ENCODE measurements around the gene EXOC2. TPM values are rescaled to one million over a fixed set of nuclear protein-coding genes. Genes with fewer than 3 reads are reported as not detected.
"Not testable (repeated sequence)": the region's sequence is repeated elsewhere in the genome, so short reads cannot be mapped to it uniquely, and the experiment has no call there.

Gene EXOC2
- total RNA-seq, 1 donor from 2014 or later, result 27.2 TPM

DNA sequence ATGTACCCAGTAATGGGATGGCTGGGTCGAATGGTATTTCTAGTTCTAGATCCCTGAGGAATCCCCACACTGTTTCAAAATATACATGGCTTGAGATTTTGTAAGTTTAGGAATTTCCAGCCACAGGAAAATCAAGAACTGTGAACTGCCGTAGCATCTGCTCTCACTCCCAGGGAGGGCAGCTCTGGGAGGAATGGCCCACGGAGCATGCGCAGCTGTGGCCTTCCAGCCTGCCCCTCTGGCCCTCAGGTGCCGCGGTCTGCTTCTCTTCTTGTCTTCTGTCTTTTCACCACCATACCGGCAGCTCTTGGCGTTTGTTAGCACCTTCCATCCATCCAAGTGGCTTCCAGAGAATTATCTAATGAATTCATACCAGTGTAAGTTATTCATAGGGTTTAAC lies 19.9 kb upstream of the EXOC2 start:
- intact Hi-C loops (cut with DNase I), result no loop called here
- no peak for ATAC-seq
- no peak for DNase-seq (ENCODE audit: low spot score)

DNA sequence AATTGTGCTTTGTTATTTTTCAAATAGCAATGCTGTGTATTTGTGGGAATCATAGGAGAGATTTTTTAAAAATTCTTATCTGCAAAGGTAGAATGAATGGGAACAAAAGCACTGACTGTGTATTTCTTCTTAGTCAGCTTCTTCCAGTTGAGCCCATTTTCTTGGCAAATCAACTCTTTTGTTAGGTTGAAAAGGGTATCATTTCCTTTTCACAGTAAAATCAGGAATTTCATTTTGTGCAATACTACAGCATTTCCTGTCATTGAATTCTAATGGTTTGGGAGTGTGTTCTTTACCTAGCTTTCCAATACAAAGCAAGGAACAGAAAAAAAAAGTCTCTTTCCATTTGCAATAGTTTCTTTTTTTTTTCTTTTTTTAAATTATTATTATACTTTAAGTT lies 19.0 kb upstream of the EXOC2 start:
- intact Hi-C loops (cut with DNase I), result no loop called here
- DNase-seq (ENCODE audit: low spot score) (no peak), ATAC-seq (no peak)

DNA sequence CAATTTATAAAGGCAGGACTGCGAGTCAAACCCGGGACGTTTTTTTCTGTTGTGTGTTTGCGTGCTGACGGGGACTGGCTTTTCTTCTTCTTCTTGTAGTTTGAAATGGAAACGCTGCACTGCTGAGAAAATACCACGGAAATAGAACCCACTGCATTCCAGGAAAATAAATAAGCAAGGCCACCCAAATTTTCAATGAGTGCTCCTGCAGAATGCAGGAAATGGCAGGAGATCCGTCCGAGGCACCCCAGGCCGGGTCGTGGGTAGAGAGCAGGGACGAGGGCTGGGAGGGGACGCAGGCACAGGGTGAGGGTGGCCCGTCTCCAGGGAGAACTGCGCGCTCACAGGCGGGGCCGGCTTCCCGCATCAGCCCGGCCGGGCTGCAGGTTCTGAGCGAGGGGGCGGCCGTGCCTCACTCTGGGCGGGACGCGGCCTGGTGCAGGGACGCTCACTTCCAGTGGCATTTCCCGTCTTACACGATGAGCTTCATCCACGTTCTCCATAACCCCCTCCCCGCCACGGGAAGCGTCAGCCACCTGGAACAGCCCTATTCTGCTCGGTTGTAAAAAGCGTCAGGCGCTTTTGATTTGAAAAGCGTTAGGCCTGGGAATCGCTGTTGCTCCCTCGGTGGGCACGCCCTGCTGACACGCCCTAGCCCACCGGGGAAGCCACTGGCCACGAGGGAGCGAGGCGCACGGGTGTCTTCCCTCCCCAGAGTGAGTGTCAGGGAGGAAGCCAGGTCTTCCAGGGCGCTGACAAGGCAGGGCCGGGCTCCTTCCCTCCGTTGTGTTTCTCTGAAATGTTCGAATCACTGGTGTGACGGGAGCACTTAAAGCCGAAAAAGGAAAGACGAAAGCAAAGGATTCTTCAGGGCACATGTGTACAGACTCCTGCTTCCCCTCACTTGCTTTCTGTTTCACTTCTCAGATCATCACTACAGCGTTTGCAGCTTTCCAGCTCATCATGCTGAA lies 17.9 kb upstream of the EXOC2 start:
- ATAC-seq, result peak; percentile 94
- DNase-seq (ENCODE audit: low spot score), result peak; percentile 76
- intact Hi-C loops (cut with DNase I), result no loop called here

DNA sequence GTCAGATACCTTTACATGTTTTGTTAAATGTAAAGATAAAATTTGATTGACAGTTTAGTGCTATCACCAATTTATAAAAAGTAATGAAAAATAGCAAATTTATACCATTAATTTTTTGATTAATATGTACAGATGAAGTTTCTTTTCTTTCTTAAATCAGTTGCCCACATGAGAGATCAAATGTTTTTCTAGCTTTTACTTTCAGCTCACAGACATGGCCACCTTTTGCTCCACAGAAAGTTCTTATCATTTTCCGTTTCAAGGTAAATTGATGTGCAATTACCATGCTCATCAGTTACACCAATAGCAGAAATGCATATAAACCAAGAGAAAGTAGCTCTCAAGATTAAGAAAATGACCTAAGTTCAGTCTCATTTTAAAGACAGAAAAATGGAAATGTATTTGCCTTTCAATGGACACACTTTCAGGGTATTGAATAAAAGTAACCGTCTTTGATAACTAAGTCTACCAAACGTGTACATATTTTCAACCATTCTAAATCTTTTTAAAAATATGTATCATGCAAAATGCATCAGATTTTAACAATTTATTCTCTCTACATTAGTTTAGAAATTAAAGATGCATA lies 16.6 kb upstream of the EXOC2 start:
- no peak for DNase-seq (ENCODE audit: low spot score)
- ATAC-seq, result no peak
- intact Hi-C loops (cut with DNase I), result no loop called here

DNA sequence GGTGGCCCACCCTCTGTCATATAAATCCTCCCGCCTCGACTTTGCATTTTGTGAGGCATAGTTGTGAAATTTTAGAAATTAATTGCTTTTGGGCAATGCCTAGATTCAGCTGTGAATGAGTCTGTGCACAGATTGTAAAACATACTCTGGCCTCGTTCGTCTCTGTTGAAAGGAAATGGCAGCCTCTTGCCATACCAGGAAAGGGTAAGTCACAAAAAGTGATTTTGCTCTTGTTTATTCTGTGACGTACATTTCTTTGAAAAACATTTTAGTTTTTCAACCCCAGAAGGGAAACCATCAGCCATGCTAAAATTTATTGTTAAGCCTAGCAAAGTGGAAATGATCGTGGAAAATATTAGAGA lies 15.3 kb upstream of the EXOC2 start:
- intact Hi-C loops (cut with DNase I), result no loop called here
- DNase-seq (ENCODE audit: low spot score) (no peak), ATAC-seq (no peak)

DNA sequence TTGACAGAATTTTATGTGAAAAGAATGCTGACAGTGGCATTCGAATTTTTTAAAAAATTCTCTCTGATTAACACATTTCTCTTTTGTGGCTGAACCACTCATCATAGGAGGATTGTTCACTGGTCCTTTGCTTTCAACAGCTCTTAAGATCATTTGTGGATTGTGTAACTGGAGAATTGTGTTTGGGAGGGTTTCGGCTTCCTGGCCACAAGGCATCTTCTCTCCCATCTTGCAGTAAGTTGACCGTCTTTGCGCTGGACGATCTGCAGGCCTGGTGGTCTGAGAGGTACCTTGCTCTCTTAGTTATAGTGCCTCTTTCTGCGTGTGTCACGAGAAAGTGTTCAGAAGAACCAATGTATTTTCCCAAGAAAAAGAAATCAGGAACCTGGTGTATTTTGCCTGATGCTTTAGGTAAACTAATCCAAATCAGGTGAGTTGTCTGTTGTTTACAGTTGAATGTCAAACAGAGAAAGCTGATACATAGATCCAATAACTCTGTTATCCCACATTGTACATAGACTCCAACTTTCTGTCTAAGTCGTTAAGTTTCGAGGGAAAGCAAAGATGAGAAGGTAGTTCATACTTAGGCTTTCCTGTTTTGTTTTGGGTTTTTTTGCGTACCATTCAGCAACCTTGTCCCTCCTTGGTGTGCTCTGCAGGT lies 14.8 kb upstream of the EXOC2 start:
- ATAC-seq, result no peak
- intact Hi-C loops (cut with DNase I), result no loop called here
- no peak for DNase-seq (ENCODE audit: low spot score)

DNA sequence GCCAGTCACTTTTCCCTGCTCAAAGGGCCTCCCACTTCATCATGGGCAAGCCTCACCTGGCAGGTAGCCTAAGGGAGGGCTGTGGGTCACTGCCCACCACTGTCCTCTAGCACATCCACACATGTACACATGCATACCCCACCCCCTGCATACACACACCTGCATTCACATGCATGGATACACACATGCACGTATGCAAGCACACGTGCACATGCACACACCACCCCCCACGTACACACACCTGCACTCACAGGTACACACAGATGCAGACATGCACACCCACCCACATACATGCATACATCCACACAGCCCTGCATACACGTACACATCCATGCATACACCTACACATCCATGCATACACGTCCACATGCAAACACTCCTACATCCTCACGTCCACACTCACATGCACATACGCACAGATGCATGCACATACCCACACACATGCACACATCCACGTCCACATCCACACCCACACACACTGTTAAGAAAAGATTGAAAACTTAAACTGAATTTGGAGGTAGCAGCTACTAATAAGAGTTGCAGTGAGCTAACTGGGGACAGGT lies 14.0 kb upstream of the EXOC2 start:
- DNase-seq (ENCODE audit: low spot score), result no peak
- ATAC-seq, result no peak
- intact Hi-C loops (cut with DNase I), result no loop called here

DNA sequence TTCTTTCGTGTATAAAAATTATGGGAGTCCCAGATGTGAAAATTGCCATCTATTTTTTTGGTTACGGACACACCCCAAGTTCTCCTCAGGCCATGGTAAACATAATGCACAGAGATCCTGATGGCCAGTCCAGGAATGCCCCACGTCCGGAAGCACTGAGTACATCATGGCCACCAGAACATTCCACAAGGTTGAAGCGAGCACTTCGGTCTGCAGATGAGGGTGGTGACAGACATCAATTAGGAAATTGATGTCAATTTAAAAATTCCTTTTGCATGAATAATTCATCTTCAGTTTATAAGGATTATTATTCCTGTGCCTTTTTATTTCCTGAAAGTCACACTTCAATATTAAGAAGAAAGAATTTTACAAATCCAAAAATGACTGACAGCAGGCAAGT lies 13.2 kb upstream of the EXOC2 start:
- intact Hi-C loops (cut with DNase I), result no loop called here
- DNase-seq (ENCODE audit: low spot score), result no peak
- no peak for ATAC-seq

DNA sequence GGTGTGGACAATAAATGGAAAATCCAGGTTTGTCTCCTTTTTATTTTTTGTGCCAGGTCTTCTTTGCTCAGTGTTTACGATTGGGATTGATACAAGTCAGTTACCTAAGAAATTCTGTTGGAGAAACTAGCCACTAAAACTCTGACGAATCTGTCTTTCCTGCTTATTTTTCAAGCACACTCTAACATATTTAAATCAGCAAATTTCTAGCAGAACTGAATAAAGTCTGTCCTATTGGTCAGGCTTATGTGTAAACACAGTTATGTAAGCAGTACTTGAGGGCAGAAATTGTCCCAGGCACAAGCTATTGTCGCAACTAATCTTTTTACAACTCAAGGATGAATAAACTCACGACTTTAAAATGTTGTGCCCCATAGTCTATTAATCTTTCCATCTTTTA lies 12.1 kb upstream of the EXOC2 start:
- intact Hi-C loops (cut with DNase I), result no loop called here
- DNase-seq (ENCODE audit: low spot score) (no peak), ATAC-seq (no peak)

DNA sequence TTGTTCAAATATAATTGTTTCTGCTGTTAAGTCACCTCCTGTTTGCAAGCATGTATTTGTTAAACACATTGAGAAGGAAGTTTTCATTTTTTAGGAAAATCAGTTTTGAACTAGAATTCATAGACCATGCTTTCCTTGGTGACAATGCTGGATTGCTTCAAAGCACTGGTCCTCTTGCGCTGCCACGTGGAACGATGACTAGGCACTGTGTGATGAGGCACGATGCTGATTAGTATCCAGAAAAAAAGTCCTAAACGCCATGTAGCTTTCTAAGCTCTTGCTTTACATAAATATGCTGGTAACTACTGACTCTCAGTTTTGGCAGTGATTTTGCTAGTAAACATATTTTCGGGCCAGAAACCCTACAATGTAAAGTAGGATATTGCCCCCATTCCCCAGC lies 11.1 kb upstream of the EXOC2 start:
- intact Hi-C loops (cut with DNase I), result no loop called here
- DNase-seq (ENCODE audit: low spot score) (no peak), ATAC-seq (no peak)

DNA sequence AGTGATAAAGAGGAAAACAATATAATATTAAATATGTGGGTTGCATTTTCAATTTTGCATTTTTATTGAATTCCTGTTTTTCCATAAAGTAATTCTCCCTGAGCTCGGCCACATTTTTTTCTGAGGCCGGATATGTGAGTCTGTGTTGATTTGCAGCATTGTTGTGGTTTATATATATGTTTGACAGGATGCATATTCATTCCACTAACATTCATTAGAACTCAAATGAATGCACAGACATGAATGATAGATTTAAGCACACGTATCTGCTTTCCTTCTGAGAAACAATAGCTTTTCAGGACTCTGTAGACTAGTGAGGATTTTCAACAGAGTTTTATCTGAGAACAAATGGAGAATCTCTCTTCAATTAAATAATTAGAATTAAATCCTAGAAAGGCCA lies 10.6 kb upstream of the EXOC2 start:
- no peak for ATAC-seq
- no peak for DNase-seq (ENCODE audit: low spot score)
- intact Hi-C loops (cut with DNase I), result no loop called here

DNA sequence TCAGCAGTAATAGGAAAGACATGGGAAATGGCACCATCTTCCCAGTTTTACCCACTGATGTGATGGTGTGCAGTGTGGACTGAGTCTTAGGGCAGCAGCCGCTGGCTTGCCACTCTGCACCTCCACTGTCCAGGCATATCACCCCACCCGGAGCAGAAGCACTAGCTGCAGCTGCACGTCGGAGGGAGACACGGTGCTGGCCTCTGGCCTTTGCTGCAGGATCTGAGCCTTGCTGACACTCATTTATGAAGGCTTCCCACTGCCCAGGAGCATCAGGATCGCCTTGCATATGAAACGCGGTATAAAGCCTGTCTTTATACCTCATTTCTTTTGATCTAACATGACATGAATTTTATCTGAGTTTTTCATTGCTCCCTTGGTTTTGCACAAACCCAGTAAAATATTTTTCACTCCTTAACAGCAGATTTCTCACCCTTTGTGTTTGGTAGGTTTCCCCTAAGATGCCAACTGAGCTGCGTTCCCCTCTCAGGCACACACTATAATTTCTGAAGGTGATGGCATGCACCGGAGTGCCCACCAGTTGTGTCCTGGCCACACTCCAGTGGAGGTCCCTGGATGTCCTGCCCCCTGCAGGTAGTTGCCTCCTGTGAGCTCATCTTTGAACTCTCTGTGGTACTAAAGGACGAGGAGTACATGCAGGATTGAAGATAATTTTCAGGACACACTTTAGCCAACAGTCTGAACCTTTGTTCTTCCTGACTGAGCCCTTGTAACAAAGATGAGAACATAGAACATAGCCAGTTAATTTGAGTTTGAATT lies 9.0 kb upstream of the EXOC2 start:
- ATAC-seq (no peak), DNase-seq (ENCODE audit: low spot score) (no peak)
- intact Hi-C loops (cut with DNase I), result no loop called here

DNA sequence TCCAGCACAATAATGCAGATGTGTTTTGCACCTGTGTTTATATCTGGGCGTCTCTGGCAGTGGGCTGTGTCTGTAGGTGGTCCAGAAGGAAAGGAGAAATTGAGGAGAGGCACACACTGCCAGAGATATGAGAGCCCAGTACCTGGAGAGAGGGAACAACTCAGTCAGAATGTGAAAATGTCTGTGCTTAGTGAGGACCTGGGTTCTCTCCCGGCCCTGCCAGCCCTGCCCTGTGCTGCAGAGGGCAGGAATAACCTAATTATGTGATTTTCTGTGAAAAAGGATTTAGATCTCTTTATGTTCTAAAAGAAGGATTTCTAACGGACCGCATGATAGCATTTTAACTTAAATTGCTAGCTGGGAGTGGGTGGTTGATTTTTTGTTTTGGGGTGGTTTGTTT lies 8.3 kb upstream of the EXOC2 start:
- DNase-seq (ENCODE audit: low spot score) (no peak), ATAC-seq (no peak)
- intact Hi-C loops (cut with DNase I), result no loop called here

DNA sequence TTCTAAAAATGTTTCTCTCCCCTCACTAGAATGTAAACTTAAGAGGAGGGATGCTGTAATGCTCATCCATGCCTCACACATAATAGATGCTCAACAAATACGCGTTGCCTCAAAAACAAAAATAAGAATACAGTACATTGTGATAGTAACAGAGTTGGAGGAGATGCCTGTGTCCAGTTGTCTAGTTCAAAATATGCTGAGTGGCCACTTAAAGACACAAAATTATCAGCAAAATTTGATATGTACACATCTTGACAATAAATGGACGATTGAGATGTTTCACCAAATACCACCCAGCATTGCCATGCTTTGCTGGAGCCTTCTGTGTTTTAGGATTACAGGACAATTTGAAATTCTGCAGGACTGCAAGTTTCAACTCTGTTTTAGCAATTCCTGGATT lies 7.6 kb upstream of the EXOC2 start:
- no peak for DNase-seq (ENCODE audit: low spot score)
- no peak for ATAC-seq
- intact Hi-C loops (cut with DNase I), result no loop called here

DNA sequence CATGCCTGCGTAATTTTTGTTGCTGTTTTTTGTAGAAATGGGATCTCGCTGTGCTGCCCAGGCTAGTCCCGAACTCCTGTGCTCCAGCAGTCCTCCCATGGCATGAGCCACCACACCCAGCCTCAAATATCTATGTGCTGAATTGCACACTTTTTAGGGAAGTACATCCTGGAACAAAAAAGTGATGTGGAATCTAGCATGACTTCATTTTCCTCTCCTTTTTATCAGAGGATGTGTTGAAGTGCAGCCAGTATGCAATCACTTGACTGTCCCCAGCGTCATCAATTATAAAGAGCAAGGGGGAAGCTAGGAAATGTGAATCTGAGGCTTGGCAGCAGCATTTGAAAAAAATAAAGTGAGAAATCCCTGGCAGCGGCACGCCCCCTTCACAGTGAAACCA lies 6.4 kb upstream of the EXOC2 start:
- ATAC-seq (no peak), DNase-seq (ENCODE audit: low spot score) (no peak)
- intact Hi-C loops (cut with DNase I), result no loop called here

DNA sequence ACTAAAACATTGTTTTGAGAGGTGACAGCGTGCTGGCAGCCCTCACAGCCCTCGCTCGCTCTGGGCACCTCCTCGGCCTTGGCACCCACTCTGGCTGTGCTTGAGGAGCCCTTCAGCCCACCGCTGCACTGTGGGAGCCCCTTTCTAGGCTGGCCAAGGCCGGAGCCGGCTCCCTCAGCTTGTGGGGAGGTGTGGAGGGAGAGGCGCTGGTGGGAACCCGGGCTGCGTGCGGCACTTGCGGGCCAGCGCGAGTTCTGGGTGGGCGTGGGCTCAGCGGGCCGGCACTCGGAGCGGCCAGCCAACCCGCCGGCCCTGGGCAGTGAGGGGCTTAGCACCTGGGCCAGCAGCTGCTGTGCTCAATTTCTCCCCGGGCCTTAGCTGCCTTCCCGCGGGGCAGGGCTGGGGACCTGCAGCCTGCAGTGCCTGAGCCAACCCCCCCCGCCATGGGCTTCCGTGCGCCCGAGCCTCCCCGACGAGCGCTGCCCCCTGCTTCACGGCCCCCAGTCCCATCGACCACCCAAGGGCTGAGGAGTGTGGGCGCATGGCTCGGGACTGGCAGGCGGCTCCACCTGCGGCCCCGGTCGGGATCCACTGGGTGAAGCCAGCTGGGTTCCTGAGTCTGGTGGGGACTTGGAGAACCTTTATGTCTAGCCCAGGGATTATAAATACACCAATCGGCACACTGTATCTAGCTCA lies 1.6 kb upstream of the EXOC2 start:
- ATAC-seq; intact Hi-C loops (cut with DNase I); DNase-seq (ENCODE audit: low spot score): not testable (repeated sequence)

DNA sequence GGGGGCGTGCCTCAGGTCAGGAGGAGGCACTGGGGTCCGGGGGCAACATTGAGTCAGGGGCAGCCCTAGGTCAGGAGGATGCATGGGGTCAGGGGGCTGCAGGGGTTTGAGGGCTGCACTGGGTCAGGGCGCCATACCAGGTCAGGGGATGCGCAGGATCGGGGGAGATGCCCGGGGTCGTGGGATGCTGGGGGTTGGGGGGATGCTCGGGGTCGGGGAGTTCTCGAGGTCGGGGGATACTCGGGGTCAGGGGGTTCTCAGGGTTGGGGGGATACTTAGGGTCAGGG lies 727 bp upstream of the EXOC2 start:
- intact Hi-C loops (cut with DNase I), result no loop called here
- ATAC-seq (no peak), DNase-seq (ENCODE audit: low spot score) (no peak)

DNA sequence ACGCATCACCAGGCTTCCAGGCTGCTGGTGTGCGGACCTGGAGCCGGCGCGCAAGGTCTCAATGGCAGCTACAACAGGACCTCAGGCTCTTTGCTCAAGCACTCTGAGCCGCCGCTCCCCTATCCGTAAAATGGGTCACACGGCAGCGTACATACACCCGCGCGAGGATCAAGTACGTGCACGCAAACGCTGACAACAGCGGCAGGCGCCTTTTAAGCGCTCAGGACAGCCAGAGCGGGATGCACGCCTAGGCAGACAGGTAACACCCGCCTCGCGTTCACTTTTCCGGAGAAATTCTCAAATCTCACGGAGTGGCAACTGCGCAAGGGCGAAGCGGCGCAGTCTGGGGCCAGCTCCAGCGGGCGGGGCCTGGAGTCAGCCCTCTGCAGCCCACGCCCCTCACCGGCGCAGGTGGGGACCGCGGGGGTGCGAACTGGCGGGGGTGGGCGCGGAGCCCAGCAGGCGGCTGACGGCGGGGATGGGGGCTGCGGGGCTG lies 535 bp downstream of the EXOC2 start:
- DNase-seq (ENCODE audit: low spot score) (peak; percentile 61), ATAC-seq (peak; percentile 48)
- intact Hi-C loops (cut with DNase I), result no loop called here

DNA sequence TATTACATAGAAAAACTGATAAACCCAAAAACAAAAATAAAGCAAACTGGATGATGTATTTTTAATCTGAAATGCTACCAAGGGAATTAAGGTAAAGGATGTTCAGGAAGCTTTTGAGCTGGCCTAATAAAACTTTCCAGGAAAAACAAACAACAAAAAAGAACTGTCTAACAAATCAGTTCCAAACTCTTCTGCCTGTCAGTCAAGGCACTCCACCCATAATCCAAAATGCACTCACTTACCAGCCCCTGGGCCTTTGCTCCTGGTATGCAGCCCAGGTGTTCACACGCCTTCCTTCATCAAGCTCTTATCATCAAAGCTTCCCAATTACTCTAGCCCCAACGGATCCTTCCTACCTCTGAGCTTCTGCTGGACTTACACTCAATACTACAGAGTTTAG lies 3.7 kb downstream of the EXOC2 start:
- ATAC-seq, result no peak
- intact Hi-C loops (cut with DNase I), result no loop called here
- DNase-seq (ENCODE audit: low spot score), result no peak
